Stimulated activated naive CD8-positive, alpha-beta T cell treated with anti-CD3 and anti-CD28 coated beads, Interleukin-15, amount 100 ng/mL, for 72 hours (primary cell): ENCODE measurements around the gene LRP1B.
"Not testable (repeated sequence)": the region's sequence is repeated elsewhere in the genome, so short reads cannot be mapped to it uniquely, and the experiment has no call there.

ENCODE experiments used
- ATAC-seq: fragments of 150-1000 bp; cut with Tn5 transposase; 2 replicates; pipeline ENCODE4 v1.10.0; 2021; ENCODE audit warnings: mild to moderate bottlenecking, moderate library complexity
- DNase-seq, 2 donors: peaks; one replicate each; pipeline ENCODE4 v3.0.0; 2021 to 2022
- H3K27ac Mint-ChIP-seq, 2 donors: one replicate each; pipeline ENCODE4 v1.8.0; 2022; ENCODE audit warnings: mild to moderate bottlenecking in 2 of 2, mixed read lengths in 2 of 2, moderate library complexity in 2 of 2
- H3K27me3 Mint-ChIP-seq: one replicate; pipeline ENCODE4 v1.8.0; 2022; ENCODE audit warnings: mixed read lengths
- H3K4me1 Mint-ChIP-seq: one replicate; pipeline ENCODE4 v1.8.0; 2022; ENCODE audit warnings: mild to moderate bottlenecking, mixed read lengths
- H3K4me3 Mint-ChIP-seq, 2 donors: one replicate each; pipeline ENCODE4 v1.8.0; 2022; ENCODE audit warnings: mild to moderate bottlenecking in 2 of 2, mixed read lengths in 2 of 2, moderate library complexity in 1 of 2
- H3K9me3 Mint-ChIP-seq, 2 donors: one replicate each; pipeline ENCODE4 v1.8.0; 2022; ENCODE audit warnings: mixed read lengths in 2 of 2

Gene LRP1B

GRCh38 chr2:141021109-141021508 lies 1109.7 kb downstream of the LRP1B start:
- no peak overlapping the region for H3K27ac Mint-ChIP-seq
- no peak for ATAC-seq

DNA sequence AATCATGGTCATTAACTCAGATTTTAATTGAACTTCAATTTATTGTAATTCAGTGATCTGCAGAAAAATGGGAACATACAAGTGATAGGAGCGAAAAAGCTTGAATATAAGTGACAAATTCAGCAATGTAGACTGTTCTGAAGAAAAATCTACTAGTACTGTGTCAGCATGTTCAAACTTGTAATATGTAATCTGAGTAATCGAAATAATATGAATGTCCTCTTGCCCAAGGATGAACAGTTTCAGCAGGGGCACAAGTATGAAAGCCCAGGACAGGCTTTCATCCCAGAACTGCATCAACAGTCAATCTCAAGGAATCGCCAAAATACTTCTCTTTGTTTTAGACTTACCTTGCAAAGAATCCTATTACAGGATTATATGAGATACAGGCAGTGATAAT lies 1110.5 kb downstream of the LRP1B start:
- H3K27me3 Mint-ChIP-seq = no peaks in the 10 kb centered on the region
- DNase-seq (no peak), ATAC-seq (no peak)
- H3K4me3 Mint-ChIP-seq = no peak overlapping the region
- H3K4me1 Mint-ChIP-seq = no peaks in the 10 kb centered on the region
- no peak overlapping the region for H3K27ac Mint-ChIP-seq
- H3K9me3 Mint-ChIP-seq = no peaks in the 10 kb centered on the region

More at GRCh38 chr2:141021109-141021508, 1109.7 kb downstream of the LRP1B start:
- no peaks in the 10 kb centered on the region for H3K9me3 Mint-ChIP-seq
- no peak overlapping the region for H3K4me3 Mint-ChIP-seq
- DNase-seq = no peak
- H3K27me3 Mint-ChIP-seq = no peaks in the 10 kb centered on the region
- no peaks in the 10 kb centered on the region for H3K4me1 Mint-ChIP-seq

GRCh38 chr2:141015341-141016047 lies 1115.3 kb downstream of the LRP1B start:
- Mint-ChIP-seq H3K9me3 (no peaks in the 10 kb centered on the region), H3K27ac (no peak overlapping the region), H3K4me3 (no peak overlapping the region), H3K27me3 (no peaks in the 10 kb centered on the region), H3K4me1 (no peaks in the 10 kb centered on the region)
- no peak for DNase-seq
- no peak for ATAC-seq

- H3K27me3 Mint-ChIP-seq = no peaks in the 10 kb centered on the region
- DNase-seq (no peak), ATAC-seq (no peak)
- peaks cover 8% of the 10 kb centered on the region in 2 donors for H3K9me3 Mint-ChIP-seq
- H3K4me1 Mint-ChIP-seq = no peaks in the 10 kb centered on the region
- no peak overlapping the region for H3K4me3 Mint-ChIP-seq
- H3K27ac Mint-ChIP-seq = no peak overlapping the region
These were observed 1126.7 kb downstream of the LRP1B start for GRCh38 chr2:141003967-141004657.

DNA sequence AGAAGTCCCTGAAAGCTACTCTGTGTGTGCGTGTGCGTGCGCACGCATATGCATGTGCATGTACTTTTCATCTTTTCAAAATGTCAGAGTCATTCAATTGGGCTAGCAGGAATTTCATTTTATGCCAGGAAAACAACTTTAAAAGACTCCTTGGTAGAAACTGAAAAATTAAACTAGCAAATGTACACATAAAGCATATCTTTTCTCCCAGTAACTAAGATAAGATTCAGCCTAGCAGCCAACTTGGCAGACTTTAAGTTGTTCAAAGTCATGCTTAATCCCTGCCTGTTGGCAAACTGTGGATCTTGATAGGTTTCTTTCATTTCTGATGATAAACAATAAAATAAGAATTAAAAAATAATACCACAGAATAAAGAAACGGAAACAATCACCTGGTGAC lies 1129.1 kb downstream of the LRP1B start:
- Mint-ChIP-seq H3K27ac (no peak overlapping the region), H3K9me3 (peaks cover 8 to 9% of the 10 kb centered on the region in 2 donors), H3K27me3 (no peaks in the 10 kb centered on the region), H3K4me3 (no peak overlapping the region), H3K4me1 (no peaks in the 10 kb centered on the region)
- ATAC-seq (no peak), DNase-seq (no peak)

DNA sequence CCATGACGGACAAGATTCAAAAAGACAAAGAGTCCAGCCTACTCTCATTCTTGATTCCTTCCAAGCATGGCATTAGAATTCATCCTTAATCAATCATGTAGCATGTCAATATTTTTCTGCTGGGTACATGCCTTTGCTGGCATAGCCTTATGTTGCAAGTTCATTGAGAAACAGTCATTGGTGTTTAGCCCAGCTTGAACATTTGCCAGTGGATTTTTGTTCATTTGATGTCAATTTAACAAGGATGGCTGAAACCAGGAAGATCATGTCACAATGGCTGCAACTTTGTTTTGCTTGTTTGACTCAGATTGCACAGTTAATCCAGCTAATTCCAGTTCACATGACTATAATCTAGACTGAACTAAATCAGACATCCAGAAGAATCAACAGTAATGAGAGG lies 1132.2 kb downstream of the LRP1B start:
- H3K9me3 Mint-ChIP-seq = peaks cover 7 to 13% of the 10 kb centered on the region in 2 donors
- no peak for ATAC-seq
- DNase-seq = no peak
- H3K4me1 Mint-ChIP-seq = no peaks in the 10 kb centered on the region
- no peak overlapping the region for H3K27ac Mint-ChIP-seq
- no peak overlapping the region for H3K4me3 Mint-ChIP-seq
- H3K27me3 Mint-ChIP-seq = no peaks in the 10 kb centered on the region

- no peak for ATAC-seq
- Mint-ChIP-seq H3K4me1 (no peaks in the 10 kb centered on the region), H3K9me3 (peaks cover 7 to 13% of the 10 kb centered on the region in 2 donors), H3K27me3 (no peaks in the 10 kb centered on the region), H3K27ac (no peak overlapping the region), H3K4me3 (no peak overlapping the region)
- DNase-seq = no peak
These were observed 1132.8 kb downstream of the LRP1B start for GRCh38 chr2:140998017-140998416.

DNA sequence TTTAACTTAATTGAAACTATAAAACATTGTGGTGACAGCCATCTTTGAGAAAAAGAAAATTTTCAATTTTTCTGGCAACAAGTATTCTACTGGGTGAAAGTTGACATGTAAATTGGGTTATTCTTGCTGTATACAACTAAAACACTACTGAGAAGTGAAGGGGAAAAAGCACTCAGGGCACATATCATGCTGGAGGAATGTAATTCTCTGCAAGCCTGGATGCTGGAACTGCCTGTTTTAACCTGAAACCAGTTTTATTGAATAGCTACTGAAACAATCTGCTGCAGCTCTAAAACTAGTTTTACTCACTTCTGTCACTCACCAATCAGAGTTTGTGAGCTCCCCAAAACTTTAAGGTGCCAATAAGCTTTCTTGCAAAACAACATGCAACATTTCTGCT lies 1136.0 kb downstream of the LRP1B start:
- Mint-ChIP-seq H3K27ac (no peak overlapping the region), H3K4me3 (no peak overlapping the region), H3K4me1 (no peaks in the 10 kb centered on the region), H3K9me3 (peaks cover 7 to 9% of the 10 kb centered on the region in 2 donors), H3K27me3 (no peaks in the 10 kb centered on the region)
- ATAC-seq = no peak
- no peak for DNase-seq

DNA sequence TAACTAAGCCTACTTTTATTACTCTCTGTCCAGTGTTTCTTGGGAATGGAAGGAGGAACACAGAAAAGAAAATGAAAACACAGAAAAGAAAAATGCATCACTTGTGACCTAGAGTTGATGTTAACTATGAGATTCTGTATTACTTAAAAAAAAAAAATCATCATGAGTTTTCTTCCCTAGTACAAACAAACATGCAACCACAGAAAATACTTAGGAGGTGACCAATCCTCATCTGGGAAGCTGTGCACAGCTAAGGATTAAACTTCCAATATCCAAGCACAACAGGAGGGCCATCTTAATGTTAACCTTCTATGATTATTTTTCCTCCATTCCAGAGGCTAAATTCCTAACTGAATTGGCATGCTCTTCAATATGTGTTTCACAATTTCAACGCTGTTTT lies 1140.4 kb downstream of the LRP1B start:
- no peak for DNase-seq
- Mint-ChIP-seq H3K9me3 (no peaks in the 10 kb centered on the region), H3K27ac (no peak overlapping the region), H3K4me3 (no peak overlapping the region), H3K27me3 (no peaks in the 10 kb centered on the region), H3K4me1 (no peaks in the 10 kb centered on the region)
- no peak for ATAC-seq

- DNase-seq = no peak
- H3K27ac Mint-ChIP-seq = no peak overlapping the region
- no peak overlapping the region for H3K4me3 Mint-ChIP-seq
- no peaks in the 10 kb centered on the region for H3K27me3 Mint-ChIP-seq
- H3K9me3 Mint-ChIP-seq = no peaks in the 10 kb centered on the region
- ATAC-seq = no peak
- no peaks in the 10 kb centered on the region for H3K4me1 Mint-ChIP-seq
These were observed 1142.2 kb downstream of the LRP1B start for GRCh38 chr2:140988597-140988996.

DNA sequence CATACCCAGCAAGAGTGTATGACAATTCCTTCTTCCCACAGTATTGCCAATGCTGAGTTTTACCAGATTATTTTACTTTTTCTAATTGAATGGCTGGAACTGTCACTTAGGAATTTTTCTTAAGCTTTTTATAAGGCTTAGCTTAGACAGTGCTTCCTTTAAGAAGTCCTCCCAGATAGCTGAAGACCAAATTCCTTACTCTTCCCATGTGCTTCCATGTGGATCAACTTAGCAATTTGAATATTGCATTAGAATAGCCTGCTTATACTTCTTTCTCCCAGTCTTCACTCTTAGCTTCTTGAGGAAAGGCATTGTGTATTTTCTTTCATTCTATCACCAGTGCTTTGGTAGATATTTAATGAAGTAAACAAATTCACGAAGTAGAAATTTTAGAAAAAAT lies 1144.4 kb downstream of the LRP1B start:
- no peak overlapping the region for H3K4me3 Mint-ChIP-seq
- ATAC-seq (no peak), DNase-seq (no peak)
- H3K27me3 Mint-ChIP-seq = no peaks in the 10 kb centered on the region
- H3K27ac Mint-ChIP-seq = no peak overlapping the region
- peaks cover 0 to 6% of the 10 kb centered on the region in 2 donors for H3K9me3 Mint-ChIP-seq
- H3K4me1 Mint-ChIP-seq = no peaks in the 10 kb centered on the region

DNA sequence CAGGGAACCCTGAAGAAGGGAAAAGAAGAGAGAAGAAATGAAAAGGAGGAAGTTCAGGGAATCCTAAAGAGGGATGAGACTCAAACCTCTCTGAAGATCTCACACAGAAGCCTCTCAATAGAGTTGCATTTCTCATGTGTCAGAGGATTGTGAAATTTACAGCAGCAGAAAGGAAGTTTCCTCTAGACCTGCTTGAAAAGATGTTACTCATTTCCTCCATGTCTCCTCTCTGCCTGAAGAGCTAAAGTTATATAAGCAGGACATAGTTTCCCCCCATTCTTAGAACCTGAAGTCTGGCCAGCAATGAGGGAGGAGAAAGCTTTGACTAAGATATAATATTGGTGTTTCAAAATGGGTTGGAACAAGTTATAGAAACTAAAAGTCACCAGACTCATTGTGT lies 1155.6 kb downstream of the LRP1B start:
- Mint-ChIP-seq H3K27me3 (no peaks in the 10 kb centered on the region), H3K4me3 (no peak overlapping the region), H3K4me1 (no peaks in the 10 kb centered on the region), H3K27ac (no peak overlapping the region), H3K9me3 (peaks cover 21 to 23% of the 10 kb centered on the region in 2 donors)
- DNase-seq = no peak
- no peak for ATAC-seq

DNA sequence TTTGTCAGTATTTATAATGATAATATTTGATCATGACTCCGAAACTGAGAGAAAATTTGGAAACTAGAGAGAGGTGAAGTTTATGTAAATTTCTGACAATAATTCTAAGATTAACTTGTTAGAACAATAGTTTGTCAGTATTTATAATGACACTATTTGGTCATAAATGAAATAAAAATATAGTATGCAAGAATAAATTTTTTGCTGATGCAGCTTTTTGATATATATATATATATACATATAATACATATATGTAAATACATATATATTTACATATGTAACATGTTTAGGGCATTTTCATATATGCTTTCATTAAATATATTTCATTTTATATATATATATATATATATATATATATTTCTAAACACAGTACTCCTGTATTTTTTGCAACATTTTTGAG lies 1158.1 kb downstream of the LRP1B start:
- no peaks in the 10 kb centered on the region for H3K27me3 Mint-ChIP-seq
- no peak overlapping the region for H3K27ac Mint-ChIP-seq
- H3K4me1 Mint-ChIP-seq = no peaks in the 10 kb centered on the region
- peaks cover 29 to 30% of the 10 kb centered on the region in 2 donors for H3K9me3 Mint-ChIP-seq
- H3K4me3 Mint-ChIP-seq = no peak overlapping the region
- no peak for DNase-seq
- no peak for ATAC-seq

DNA sequence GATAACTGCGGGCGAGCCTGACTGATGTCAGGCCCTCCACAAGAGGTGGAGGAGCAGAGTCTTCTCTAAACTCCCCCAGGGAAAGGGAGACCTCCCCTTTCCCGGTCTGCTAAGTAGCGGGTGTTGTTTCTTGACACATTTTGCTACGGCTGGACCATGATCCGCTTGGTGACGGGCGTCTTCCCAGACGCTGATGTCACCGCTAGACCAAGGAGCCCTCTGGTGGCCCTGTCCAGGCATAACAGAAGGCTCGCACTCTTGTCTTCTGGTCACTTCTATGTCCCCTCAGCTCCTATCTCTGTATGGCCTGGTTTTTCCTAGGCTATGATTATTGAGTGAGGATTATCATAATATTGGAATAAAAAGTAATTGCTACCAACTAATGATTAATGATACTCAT lies 1166.5 kb downstream of the LRP1B start:
- H3K4me1 Mint-ChIP-seq, H3K27me3 Mint-ChIP-seq, H3K4me3 Mint-ChIP-seq, H3K27ac Mint-ChIP-seq, H3K9me3 Mint-ChIP-seq, DNase-seq, ATAC-seq: not testable (repeated sequence)

- Mint-ChIP-seq H3K4me3 (no peak overlapping the region), H3K27me3 (no peaks in the 10 kb centered on the region), H3K9me3 (no peaks in the 10 kb centered on the region), H3K4me1 (no peaks in the 10 kb centered on the region), H3K27ac (no peak overlapping the region)
- no peak for DNase-seq
- no peak for ATAC-seq
These were observed 1180.9 kb downstream of the LRP1B start for GRCh38 chr2:140949932-140950331.

GRCh38 chr2:140947236-140947635 lies 1183.6 kb downstream of the LRP1B start:
- Mint-ChIP-seq H3K4me1 (no peaks in the 10 kb centered on the region), H3K27me3 (no peaks in the 10 kb centered on the region), H3K9me3 (peaks cover 0 to 5% of the 10 kb centered on the region in 2 donors), H3K4me3 (no peak overlapping the region), H3K27ac (no peak overlapping the region)
- ATAC-seq (no peak), DNase-seq (no peak)
